A549 (cell line): ENCODE measurements around the gene CCL2. TPM values are rescaled to one million over a fixed set of nuclear protein-coding genes. Genes with fewer than 3 reads are reported as not detected.
A peak's percentile ranks its signal among the peaks of the same experiment; 100 is the strongest.

Experiments
- ATAC-seq, 2 experiments: fragments of 200-7000 bp in 1 of 2; fragments of >200 bp in 1 of 2; cut with Nextera tagmentation in 1 of 2; cut with Tn5 transposase in 1 of 2; 3 replicates each; pipeline versions ENCODE4 v1.8.0 to v1.9.1; 2018 to 2020; ENCODE audit warnings: mild to moderate bottlenecking in 1 of 2, moderate library complexity in 1 of 2
- CTCF ChIA-PET: fragments of 300-600 bp; sonication (Branson Sonifier 250); formaldehyde crosslinking; extraction: SDS; loops from one replicate; lab custom pipeline; 2021; ENCODE audit warnings: antibody characterized with exemption, inconsistent platforms; lab: Yijun Ruan, JAX
- POLR2A ChIA-PET: fragments of 350-600 bp; formaldehyde crosslinking; extraction: SDS; loops from one replicate; lab custom pipeline; 2021; ENCODE audit warnings: antibody characterized with exemption, inconsistent platforms; lab: Yijun Ruan, JAX
- DNase-seq, 2 experiments: peaks; one replicate each; pipeline versions ENCODE4 v3.0.0 to v3.0.0-alpha.2; 2011 to 2016; ENCODE audit warnings: low read depth in 1 of 2, low spot score in 1 of 2
- FAIRE-seq: peaks from 2 replicates; lab custom pipeline; 2011; peaks lifted over from hg19 to GRCh38; lab: Jason Lieb, UNC
- H3K27ac ChIP-seq, 2 experiments: fragments of >200 bp; sonication (Bioruptor Twin); formaldehyde crosslinking; 3 replicates each; pipeline ENCODE4 v1.5.1; 2016 to 2017
- H3K4me1 ChIP-seq: fragments of >200 bp; sonication (Bioruptor Twin); formaldehyde crosslinking; 3 replicates; pipeline ENCODE4 v1.6.1; 2016
- H3K4me2 ChIP-seq: fragments of >200 bp; sonication (Bioruptor Twin); formaldehyde crosslinking; 3 replicates; pipeline ENCODE4 v1.6.1; 2016
- H3K4me3 ChIP-seq: fragments of >200 bp; sonication (Bioruptor Twin); formaldehyde crosslinking; 3 replicates; pipeline ENCODE4 v1.5.1; 2016
- H3K9me3 ChIP-seq: fragments of >200 bp; sonication (Bioruptor Twin); formaldehyde crosslinking; 3 replicates; pipeline ENCODE4 v1.6.1; 2016
- CEBPB ChIP-seq, 2 experiments: fragments of >200 bp in 1 of 2; sonication (Bioruptor Twin) in 1 of 2; formaldehyde crosslinking in 1 of 2; IDR thresholded peaks; 2 replicates each; pipeline ENCODE4 v1.6.1; 2012 to 2016
- EHMT2 ChIP-seq: fragments of 200-600 bp; sonication (generic); IDR thresholded peaks from 2 replicates; pipeline ENCODE4 v1.6.1; 2016; ENCODE audit warnings: antibody characterized with exemption, low read depth, mild to moderate bottlenecking, moderate library complexity
- EP300 ChIP-seq, 2 experiments: fragments of >200 bp; sonication (Bioruptor Twin); formaldehyde crosslinking; IDR thresholded peaks; 2 replicates in 1 of 2; 3 replicates in 1 of 2; pipeline ENCODE4 v1.6.1; 2016 to 2017
- FOSL2 ChIP-seq, 2 experiments: fragments of 450-650 bp in 1 of 2; fragments of >200 bp in 1 of 2; sonication (Bioruptor Twin) in 1 of 2; formaldehyde crosslinking; IDR thresholded peaks; 2 replicates each; pipeline versions ENCODE4 v1.5.0 to v1.6.1; 2016 to 2020; ENCODE audit warnings: mild to moderate bottlenecking in 1 of 2, moderate library complexity in 1 of 2
- GATA3 ChIP-seq: IDR thresholded peaks from 2 replicates; pipeline ENCODE4 v1.6.1; 2012; ENCODE audit warnings: borderline replicate concordance
- HDAC2 ChIP-seq: fragments of 200-600 bp; sonication (generic); IDR thresholded peaks from 2 replicates; pipeline ENCODE4 v1.6.1; 2016
- JUN ChIP-seq, 2 experiments: fragments of >200 bp; sonication (Bioruptor Twin); formaldehyde crosslinking; IDR thresholded peaks; 2 replicates in 1 of 2; 3 replicates in 1 of 2; pipeline ENCODE4 v1.6.1; 2016 to 2017
- JUNB ChIP-seq: fragments of >200 bp; sonication (Bioruptor Twin); formaldehyde crosslinking; IDR thresholded peaks from 2 replicates; pipeline ENCODE4 v1.6.1; 2016
- KDM5A ChIP-seq: fragments of 200-600 bp; sonication (generic); IDR thresholded peaks from 2 replicates; pipeline ENCODE4 v1.6.1; 2016; ENCODE audit warnings: antibody characterized with exemption, mild to moderate bottlenecking
- MAFK ChIP-seq: fragments of 450-650 bp; IDR thresholded peaks from 2 replicates; pipeline ENCODE4 v1.6.1; 2014; ENCODE audit not compliant: partially characterized antibody
- MYC ChIP-seq: IDR thresholded peaks from 2 replicates; pipeline ENCODE4 v1.6.1; 2012; ENCODE audit warnings: mild to moderate bottlenecking, inconsistent platforms, low read length, improper control_type of control experiment, borderline replicate concordance
- NPAS2 ChIP-seq: fragments of 250-450 bp; sonication (Bioruptor Pico); IDR thresholded peaks from 2 replicates; pipeline ENCODE4 v1.8.0; 2022; ENCODE audit warnings: mild to moderate bottlenecking, moderate library complexity, borderline replicate concordance
- POLR2AphosphoS2 ChIP-seq: conservative IDR thresholded peaks from 2 replicates; pipeline ENCODE4 v1.6.1; 2012; ENCODE audit warnings: low read length, improper control_type of control experiment, inconsistent platforms
- RAD21 ChIP-seq, 2 experiments: fragments of >200 bp in 1 of 2; sonication (Bioruptor Twin) in 1 of 2; formaldehyde crosslinking in 1 of 2; IDR thresholded peaks in 1 of 2; conservative IDR thresholded peaks in 1 of 2; 2 replicates in 1 of 2; 3 replicates in 1 of 2; pipeline ENCODE4 v1.6.1; 2012 to 2018; ENCODE audit warnings: inconsistent platforms in 1 of 2
- SMC3 ChIP-seq: fragments of >200 bp; sonication (Bioruptor Twin); formaldehyde crosslinking; IDR thresholded peaks from 3 replicates; pipeline ENCODE4 v1.6.1; 2018; ENCODE audit warnings: inconsistent platforms
- ZFP36 ChIP-seq: fragments of 450-650 bp; IDR thresholded peaks from 2 replicates; pipeline ENCODE4 v1.6.1; 2014; ENCODE audit warnings: borderline replicate concordance; ENCODE audit not compliant: partially characterized antibody
- ZSCAN20 ChIP-seq: fragments of 250-450 bp; sonication (Bioruptor Pico); IDR thresholded peaks from 2 replicates; pipeline ENCODE4 v1.8.0; 2022; ENCODE audit warnings: mild to moderate bottlenecking, moderate library complexity
- WGBS: methylation state at CpG from one replicate; pipeline ENCODE4 v1.1.6; 2017; ENCODE audit errors: missing lambda C conversion rate; 5-methylcytosine and 5-hydroxymethylcytosine counted together
- polyA plus RNA-seq, 4 experiments: library from polyadenylated mRNA; depleted of rRNA in 3 of 4; stranded (reverse); fragments of >200 nt; fragmentation: RNase III in 1 of 4; extraction: RNeasy Plus Mini Kit Qiagen cat#74134 plus additional on column Dnase treatment in 1 of 4; gene quantifications; 2 replicates in 3 of 4; 3 replicates in 1 of 4; pipeline ENCODE4 v1.2.3, GENCODE V29; 2011 to 2017
- TF ChIP-seq, protein P1 (sequence below): fragments of 250-450 bp; sonication (Bioruptor Pico); IDR thresholded peaks from 2 replicates; pipeline ENCODE4 v1.5.0; 2021; ENCODE audit warnings: mild to moderate bottlenecking, moderate library complexity, borderline replicate concordance
- TF ChIP-seq, protein P2 (sequence below): IDR thresholded peaks from 2 replicates; pipeline ENCODE4 v1.6.1; 2012
- TF ChIP-seq, protein P3 (sequence below): IDR thresholded peaks from 2 replicates; pipeline ENCODE4 v1.6.1; 2012
- TF ChIP-seq, protein P4 (sequence below): fragments of 200-600 bp; sonication (generic); IDR thresholded peaks from 2 replicates; pipeline ENCODE4 v1.6.1; 2016; ENCODE audit warnings: antibody characterized with exemption, mild to moderate bottlenecking, moderate library complexity
- TF ChIP-seq, protein P5 (sequence below): fragments of >200 bp; sonication (Bioruptor Twin); formaldehyde crosslinking; IDR thresholded peaks from 3 replicates; pipeline ENCODE4 v1.5.1; 2016
- TF ChIP-seq, protein P6 (sequence below): fragments of >200 bp; sonication (Bioruptor Twin); formaldehyde crosslinking; IDR thresholded peaks from 2 replicates; pipeline ENCODE4 v1.6.1; 2016
- TF ChIP-seq, protein P7 (sequence below): IDR thresholded peaks from 2 replicates; pipeline ENCODE4 v1.6.1; 2012; ENCODE audit warnings: low read depth, borderline replicate concordance

Gene CCL2
- polyA plus RNA-seq, 2 of the 4 experiments (the other 2 are of a cell fraction) = 17.6 to 144 TPM

DNA sequence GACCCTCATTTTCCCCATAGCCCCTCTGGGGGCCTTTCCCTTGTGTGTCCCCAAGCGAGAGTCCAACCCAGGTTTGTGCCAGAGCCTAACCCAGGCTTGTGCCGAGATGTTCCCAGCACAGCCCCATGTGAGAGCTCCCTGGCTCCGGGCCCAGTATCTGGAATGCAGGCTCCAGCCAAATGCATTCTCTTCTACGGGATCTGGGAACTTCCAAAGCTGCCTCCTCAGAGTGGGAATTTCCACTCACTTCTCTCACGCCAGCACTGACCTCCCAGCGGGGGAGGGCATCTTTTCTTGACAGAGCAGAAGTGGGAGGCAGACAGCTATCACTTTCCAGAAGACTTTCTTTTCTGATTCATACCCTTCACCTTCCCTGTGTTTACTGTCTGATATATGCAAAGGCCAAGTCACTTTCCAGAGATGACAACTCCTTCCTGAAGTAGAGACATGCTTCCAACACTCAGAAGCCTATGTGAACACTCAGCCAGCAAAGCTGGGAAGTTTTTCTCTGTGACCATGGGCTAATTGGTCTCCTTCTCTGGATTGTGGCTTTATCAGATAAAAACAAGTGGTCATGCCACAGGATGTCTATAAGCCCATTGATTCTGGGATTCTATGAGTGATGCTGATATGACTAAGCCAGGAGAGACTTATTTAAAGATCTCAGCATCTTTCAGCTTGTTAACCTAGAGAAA, 2.5 kb upstream of the CCL2 start:
- Histone ChIP-seq H3K4me1 (peaks cover 80% of the 10 kb centered on the region), H3K4me2 (peak overlapping the region; percentile 84), H3K9me3 (no peaks in the 10 kb centered on the region)
- ChIA-PET POLR2A (no interaction called here), CTCF (interaction anchor here (0.9 to 9.4 kb wide), 4 partner anchors 50 to 109 kb away, joined by 3 to 57 read pairs (median 6); partner anchors contain the start of gene CCL1)
- ATAC-seq = peak; percentile 61 to 76
- under 1% methylated on average over 6 of the region's 6 CpGs for WGBS
- no peak for TF ChIP-seq POLR2AphosphoS2
- peak; percentile 73 for TF ChIP-seq JUNB
- no peak for TF ChIP-seq FOSL2 (IDR thresholded peaks at IDR 0.05)
- peak; percentile 75 for TF ChIP-seq FOSL2 (CRISPR knock-in tag; IDR thresholded peaks at IDR 0.05)
- TF ChIP-seq, protein P1, sequence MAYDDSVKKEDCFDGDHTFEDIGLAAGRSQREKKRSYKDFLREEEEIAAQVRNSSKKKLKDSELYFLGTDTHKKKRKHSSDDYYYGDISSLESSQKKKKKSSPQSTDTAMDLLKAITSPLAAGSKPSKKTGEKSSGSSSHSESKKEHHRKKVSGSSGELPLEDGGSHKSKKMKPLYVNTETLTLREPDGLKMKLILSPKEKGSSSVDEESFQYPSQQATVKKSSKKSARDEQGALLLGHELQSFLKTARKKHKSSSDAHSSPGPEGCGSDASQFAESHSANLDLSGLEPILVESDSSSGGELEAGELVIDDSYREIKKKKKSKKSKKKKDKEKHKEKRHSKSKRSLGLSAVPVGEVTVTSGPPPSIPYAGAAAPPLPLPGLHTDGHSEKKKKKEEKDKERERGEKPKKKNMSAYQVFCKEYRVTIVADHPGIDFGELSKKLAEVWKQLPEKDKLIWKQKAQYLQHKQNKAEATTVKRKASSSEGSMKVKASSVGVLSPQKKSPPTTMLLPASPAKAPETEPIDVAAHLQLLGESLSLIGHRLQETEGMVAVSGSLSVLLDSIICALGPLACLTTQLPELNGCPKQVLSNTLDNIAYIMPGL = no peak
- no peak for TF ChIP-seq HDAC2
- TF ChIP-seq SMC3 = 0 out of 3 replicates have a peak, but pooled peaks have one; percentile 10
- TF ChIP-seq, protein P2, sequence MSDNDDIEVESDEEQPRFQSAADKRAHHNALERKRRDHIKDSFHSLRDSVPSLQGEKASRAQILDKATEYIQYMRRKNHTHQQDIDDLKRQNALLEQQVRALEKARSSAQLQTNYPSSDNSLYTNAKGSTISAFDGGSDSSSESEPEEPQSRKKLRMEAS = peak; percentile 81
- TF ChIP-seq, protein P3, sequence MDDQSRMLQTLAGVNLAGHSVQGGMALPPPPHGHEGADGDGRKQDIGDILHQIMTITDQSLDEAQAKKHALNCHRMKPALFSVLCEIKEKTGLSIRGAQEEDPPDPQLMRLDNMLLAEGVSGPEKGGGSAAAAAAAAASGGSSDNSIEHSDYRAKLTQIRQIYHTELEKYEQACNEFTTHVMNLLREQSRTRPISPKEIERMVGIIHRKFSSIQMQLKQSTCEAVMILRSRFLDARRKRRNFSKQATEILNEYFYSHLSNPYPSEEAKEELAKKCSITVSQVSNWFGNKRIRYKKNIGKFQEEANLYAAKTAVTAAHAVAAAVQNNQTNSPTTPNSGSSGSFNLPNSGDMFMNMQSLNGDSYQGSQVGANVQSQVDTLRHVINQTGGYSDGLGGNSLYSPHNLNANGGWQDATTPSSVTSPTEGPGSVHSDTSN = 0 out of 2 replicates have a peak, but pooled peaks have one; percentile 41
- peak; percentile 56 to 73; a peak in 1 of 5 replicates for TF ChIP-seq JUN (IDR thresholded peaks at IDR 0.05)
- peak in 1 of 2 experiments; percentile 81; a peak in 3 of 5 replicates for TF ChIP-seq EP300 (IDR thresholded peaks at IDR 0.05)
- TF ChIP-seq RAD21 (conservative IDR thresholded peaks at IDR 0.05 in 1 of 2, IDR thresholded peaks at IDR 0.05 in 1 of 2) = 0 out of 5 replicates have a peak, but pooled peaks of 1 of the 2 experiments have one; percentile 23
- TF ChIP-seq CEBPB (IDR thresholded peaks at IDR 0.05) = no peak; a peak in 1 of 4 replicates
- peak; percentile 79; the same call in 1 of the 2 replicates for TF ChIP-seq GATA3
- TF ChIP-seq, protein P4, sequence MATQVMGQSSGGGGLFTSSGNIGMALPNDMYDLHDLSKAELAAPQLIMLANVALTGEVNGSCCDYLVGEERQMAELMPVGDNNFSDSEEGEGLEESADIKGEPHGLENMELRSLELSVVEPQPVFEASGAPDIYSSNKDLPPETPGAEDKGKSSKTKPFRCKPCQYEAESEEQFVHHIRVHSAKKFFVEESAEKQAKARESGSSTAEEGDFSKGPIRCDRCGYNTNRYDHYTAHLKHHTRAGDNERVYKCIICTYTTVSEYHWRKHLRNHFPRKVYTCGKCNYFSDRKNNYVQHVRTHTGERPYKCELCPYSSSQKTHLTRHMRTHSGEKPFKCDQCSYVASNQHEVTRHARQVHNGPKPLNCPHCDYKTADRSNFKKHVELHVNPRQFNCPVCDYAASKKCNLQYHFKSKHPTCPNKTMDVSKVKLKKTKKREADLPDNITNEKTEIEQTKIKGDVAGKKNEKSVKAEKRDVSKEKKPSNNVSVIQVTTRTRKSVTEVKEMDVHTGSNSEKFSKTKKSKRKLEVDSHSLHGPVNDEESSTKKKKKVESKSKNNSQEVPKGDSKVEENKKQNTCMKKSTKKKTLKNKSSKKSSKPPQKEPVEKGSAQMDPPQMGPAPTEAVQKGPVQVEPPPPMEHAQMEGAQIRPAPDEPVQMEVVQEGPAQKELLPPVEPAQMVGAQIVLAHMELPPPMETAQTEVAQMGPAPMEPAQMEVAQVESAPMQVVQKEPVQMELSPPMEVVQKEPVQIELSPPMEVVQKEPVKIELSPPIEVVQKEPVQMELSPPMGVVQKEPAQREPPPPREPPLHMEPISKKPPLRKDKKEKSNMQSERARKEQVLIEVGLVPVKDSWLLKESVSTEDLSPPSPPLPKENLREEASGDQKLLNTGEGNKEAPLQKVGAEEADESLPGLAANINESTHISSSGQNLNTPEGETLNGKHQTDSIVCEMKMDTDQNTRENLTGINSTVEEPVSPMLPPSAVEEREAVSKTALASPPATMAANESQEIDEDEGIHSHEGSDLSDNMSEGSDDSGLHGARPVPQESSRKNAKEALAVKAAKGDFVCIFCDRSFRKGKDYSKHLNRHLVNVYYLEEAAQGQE = no peak
- TF ChIP-seq, all 56 proteins: peak for 9
- peak overlapping the region; percentile 73 to 87 for H3K27ac ChIP-seq
- FAIRE-seq (peak; percentile 93), DNase-seq (peak; percentile 62 to 84)
- no peak overlapping the region for H3K4me3 ChIP-seq

DNA sequence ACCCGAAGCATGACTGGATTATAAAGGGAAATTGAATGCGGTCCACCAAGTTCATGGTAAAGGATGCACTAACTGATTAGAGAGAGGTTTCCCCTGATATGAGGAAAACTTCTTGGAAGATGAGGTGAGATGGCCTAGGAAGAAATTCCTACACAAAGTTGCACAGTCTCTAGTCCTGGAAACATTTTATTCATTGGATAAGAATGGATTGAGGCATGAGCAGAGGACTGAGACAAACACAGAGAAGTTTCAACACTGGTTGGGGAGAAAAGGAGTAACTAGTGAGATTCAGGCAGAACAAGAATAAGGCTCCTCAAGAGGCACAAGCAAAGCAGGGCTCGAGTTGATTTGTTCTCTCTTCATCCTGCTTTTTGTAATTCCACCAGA, 2.0 kb upstream of the CCL2 start:
- H3K4me3 ChIP-seq = no peak overlapping the region
- no peak for FAIRE-seq
- ChIA-PET POLR2A (no interaction called here), CTCF (interaction anchor here (1.4 to 9.4 kb wide), 3 partner anchors 50 to 108 kb away, joined by 3 to 57 read pairs (median 9); partner anchors contain the start of gene CCL1)
- H3K9me3 ChIP-seq = no peaks in the 10 kb centered on the region
- 30% methylated on average over 3 of the region's 3 CpGs for WGBS
- peak overlapping the region; percentile 73 to 87 for H3K27ac ChIP-seq
- ATAC-seq = no peak
- peaks cover 76% of the 10 kb centered on the region for H3K4me1 ChIP-seq
- no peak for DNase-seq
- H3K4me2 ChIP-seq = peak overlapping the region; percentile 84
- TF ChIP-seq EHMT2 = no peak
- TF ChIP-seq, protein P5, sequence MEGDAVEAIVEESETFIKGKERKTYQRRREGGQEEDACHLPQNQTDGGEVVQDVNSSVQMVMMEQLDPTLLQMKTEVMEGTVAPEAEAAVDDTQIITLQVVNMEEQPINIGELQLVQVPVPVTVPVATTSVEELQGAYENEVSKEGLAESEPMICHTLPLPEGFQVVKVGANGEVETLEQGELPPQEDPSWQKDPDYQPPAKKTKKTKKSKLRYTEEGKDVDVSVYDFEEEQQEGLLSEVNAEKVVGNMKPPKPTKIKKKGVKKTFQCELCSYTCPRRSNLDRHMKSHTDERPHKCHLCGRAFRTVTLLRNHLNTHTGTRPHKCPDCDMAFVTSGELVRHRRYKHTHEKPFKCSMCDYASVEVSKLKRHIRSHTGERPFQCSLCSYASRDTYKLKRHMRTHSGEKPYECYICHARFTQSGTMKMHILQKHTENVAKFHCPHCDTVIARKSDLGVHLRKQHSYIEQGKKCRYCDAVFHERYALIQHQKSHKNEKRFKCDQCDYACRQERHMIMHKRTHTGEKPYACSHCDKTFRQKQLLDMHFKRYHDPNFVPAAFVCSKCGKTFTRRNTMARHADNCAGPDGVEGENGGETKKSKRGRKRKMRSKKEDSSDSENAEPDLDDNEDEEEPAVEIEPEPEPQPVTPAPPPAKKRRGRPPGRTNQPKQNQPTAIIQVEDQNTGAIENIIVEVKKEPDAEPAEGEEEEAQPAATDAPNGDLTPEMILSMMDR = no peak
- TF ChIP-seq MYC = no peak
- no peak for TF ChIP-seq HDAC2
- TF ChIP-seq, protein P6, sequence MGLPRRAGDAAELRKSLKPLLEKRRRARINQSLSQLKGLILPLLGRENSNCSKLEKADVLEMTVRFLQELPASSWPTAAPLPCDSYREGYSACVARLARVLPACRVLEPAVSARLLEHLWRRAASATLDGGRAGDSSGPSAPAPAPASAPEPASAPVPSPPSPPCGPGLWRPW = no peak
- TF ChIP-seq, protein P3 = no peak
- TF ChIP-seq ZFP36 = no peak
- TF ChIP-seq ZSCAN20 = no peak
- TF ChIP-seq POLR2AphosphoS2 = no peak
- TF ChIP-seq NPAS2 (CRISPR knock-in tag) = no peak
- TF ChIP-seq MAFK = no peak
- TF ChIP-seq, protein P7, sequence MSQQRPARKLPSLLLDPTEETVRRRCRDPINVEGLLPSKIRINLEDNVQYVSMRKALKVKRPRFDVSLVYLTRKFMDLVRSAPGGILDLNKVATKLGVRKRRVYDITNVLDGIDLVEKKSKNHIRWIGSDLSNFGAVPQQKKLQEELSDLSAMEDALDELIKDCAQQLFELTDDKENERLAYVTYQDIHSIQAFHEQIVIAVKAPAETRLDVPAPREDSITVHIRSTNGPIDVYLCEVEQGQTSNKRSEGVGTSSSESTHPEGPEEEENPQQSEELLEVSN = no peak
- TF ChIP-seq KDM5A = no peak
